Tibial artery (tissue), 4 donors: ENCODE data around the gene FZR1.

Experiments used
- DNase-seq, 2 donors: peaks; one replicate each; pipeline ENCODE4 v3.0.0-alpha.2; 2019
- H3K27ac ChIP-seq, 2 donors: fragments of 200-600 bp; sonication (generic) in 1 of 2; 1 replicate in 1 of 2; 2 replicates in 1 of 2; pipeline ENCODE4 v1.5.1; 2018 to 2019; ENCODE audit warnings: mild to moderate bottlenecking in 1 of 2
- H3K27me3 ChIP-seq, 2 donors: fragments of 200-600 bp; sonication (generic) in 1 of 2; one replicate each; pipeline versions ENCODE4 v1.5.1 to v1.6.0; 2016 to 2019
- H3K36me3 ChIP-seq, 3 donors: fragments of 200-600 bp; sonication (generic) in 2 of 3; one replicate each; pipeline ENCODE4 v1.5.1; 2016 to 2019; ENCODE audit warnings: mild to moderate bottlenecking in 2 of 3
- H3K4me1 ChIP-seq, 4 donors: fragments of 200-600 bp; sonication (generic) in 2 of 4; 1 replicate in 3 of 4; 2 replicates in 1 of 4; pipeline ENCODE4 v1.5.1; 2016 to 2019
- H3K4me3 ChIP-seq, 2 donors: fragments of 200-600 bp; sonication (generic) in 1 of 2; 1 replicate in 1 of 2; 2 replicates in 1 of 2; pipeline ENCODE4 v1.5.1; 2018 to 2019; ENCODE audit warnings: mild to moderate bottlenecking in 2 of 2
- H3K9me3 ChIP-seq, 3 donors: fragments of 200-600 bp; sonication (generic) in 1 of 3; one replicate each; pipeline ENCODE4 v1.5.1; 2016 to 2019
- CTCF ChIP-seq, 2 experiments: fragments of 200-600 bp in 1 of 2; fragments of 450-650 bp in 1 of 2; IDR thresholded peaks; one replicate each; pipeline ENCODE4 v1.5.1; 2017 to 2019; ENCODE audit warnings: antibody characterized with exemption in 2 of 2, mild to moderate bottlenecking in 1 of 2, moderate library complexity in 1 of 2
- intact Hi-C: fragments of 100-400 bp; cut with DNase I; formaldehyde crosslinking; loops from one replicate; pipeline ENCODE4 v1.15.0; 2023; ENCODE audit warnings: low total_unique reads

FZR1 gene

GRCh38 chr19:3520166-3521103 lies 14.3 kb downstream of the FZR1 start:
- DNase-seq, result no peak
- no peak for TF ChIP-seq CTCF (IDR thresholded peaks at IDR 0.05)
- Histone ChIP-seq H3K27ac (no peak overlapping the region), H3K9me3 (no peaks in the 10 kb centered on the region), H3K4me1 (peaks cover 0 to 19% (median 5%) of the 10 kb centered on the region in 4 donors), H3K4me3 (no peak overlapping the region), H3K36me3 (peaks cover 19 to 63% (median 31%) of the 10 kb centered on the region in 3 donors), H3K27me3 (no peaks in the 10 kb centered on the region)
- intact Hi-C loops, result no loop called here

GRCh38 chr19:3521104-3521445 lies 15.0 kb downstream of the FZR1 start:
- Histone ChIP-seq H3K27me3 (no peaks in the 10 kb centered on the region), H3K27ac (no peak overlapping the region), H3K9me3 (no peaks in the 10 kb centered on the region), H3K36me3 (peaks cover 23 to 69% (median 36%) of the 10 kb centered on the region in 3 donors), H3K4me3 (no peak overlapping the region), H3K4me1 (peaks cover 0 to 16% (median 3%) of the 10 kb centered on the region in 4 donors)
- intact Hi-C loops, result no loop called here
- DNase-seq, result no peak
- TF ChIP-seq CTCF (IDR thresholded peaks at IDR 0.05), result no peak

- no peak for TF ChIP-seq CTCF (IDR thresholded peaks at IDR 0.05)
- intact Hi-C loops, result no loop called here
These were observed 16.6 kb downstream of the FZR1 start for GRCh38 chr19:3522421-3523360.

GRCh38 chr19:3523361-3524077 lies 17.4 kb downstream of the FZR1 start:
- Histone ChIP-seq H3K4me1 (peaks cover 0 to 7% (median 0%) of the 10 kb centered on the region in 4 donors), H3K9me3 (no peaks in the 10 kb centered on the region), H3K27ac (no peak overlapping the region), H3K36me3 (peaks cover 43 to 93% (median 59%) of the 10 kb centered on the region in 3 donors), H3K27me3 (no peaks in the 10 kb centered on the region), H3K4me3 (no peak overlapping the region)
- DNase-seq, result no peak
- intact Hi-C loops, result no loop called here
- TF ChIP-seq CTCF (IDR thresholded peaks at IDR 0.05), result no peak

More at GRCh38 chr19:3522421-3523360, 16.6 kb downstream of the FZR1 start:
- no peak overlapping the region for H3K4me3 ChIP-seq
- peaks cover 0 to 7% (median 0%) of the 10 kb centered on the region in 4 donors for H3K4me1 ChIP-seq
- DNase-seq, result no peak
- no peak overlapping the region for H3K27ac ChIP-seq
- H3K36me3 ChIP-seq, result peaks cover 36 to 85% (median 52%) of the 10 kb centered on the region in 3 donors
- no peaks in the 10 kb centered on the region for H3K9me3 ChIP-seq
- H3K27me3 ChIP-seq, result no peaks in the 10 kb centered on the region
